MM.1S (cell line): Measurements from ENCODE around the gene ITCH.
"Not testable (repeated sequence)": the region's sequence is repeated elsewhere in the genome, so short reads cannot be mapped to it uniquely, and the experiment has no call there.

Experiments used
- DNase-seq: peaks from one replicate; pipeline ENCODE4 v3.0.0-alpha.2; 2015
- H2AFZ ChIP-seq: fragments of 300-600 bp; sonication (generic); 2 replicates; pipeline ENCODE4 v1.6.0; 2016; ENCODE audit warnings: antibody characterized with exemption, low read length
- H3F3A ChIP-seq: fragments of 300-600 bp; sonication (generic); 2 replicates; pipeline ENCODE4 v1.6.1; 2016; ENCODE audit warnings: mild to moderate bottlenecking, antibody characterized with exemption, low read length, moderate library complexity, mixed read lengths; ENCODE audit not compliant: insufficient read depth
- H3K27ac ChIP-seq: fragments of 300-600 bp; sonication (generic); 2 replicates; pipeline ENCODE4 v1.5.1; 2016; ENCODE audit warnings: mild to moderate bottlenecking, low read length
- H3K27me3 ChIP-seq: fragments of 300-600 bp; sonication (generic); replicated peaks from 2 replicates; pipeline ENCODE4 v1.6.0; 2016; ENCODE audit warnings: low read length; ENCODE audit not compliant: insufficient read depth
- H3K36me3 ChIP-seq: fragments of 300-600 bp; sonication (generic); replicated peaks from 2 replicates; pipeline ENCODE4 v1.6.1; 2016; ENCODE audit warnings: mild to moderate bottlenecking, low read length, mixed read lengths; ENCODE audit not compliant: insufficient read depth
- H3K4me1 ChIP-seq: fragments of 300-600 bp; sonication (generic); 2 replicates; pipeline ENCODE4 v1.6.1; 2016; ENCODE audit warnings: low read length, mixed read lengths
- H3K4me2 ChIP-seq: fragments of 300-600 bp; sonication (generic); 2 replicates; pipeline ENCODE4 v1.6.0; 2016; ENCODE audit warnings: low read depth, low read length
- H3K4me3 ChIP-seq: fragments of 300-600 bp; sonication (generic); 2 replicates; pipeline ENCODE4 v1.5.1; 2016; ENCODE audit warnings: low read length, mixed read lengths
- H3K79me2 ChIP-seq: fragments of 300-600 bp; sonication (generic); 2 replicates; pipeline ENCODE4 v1.6.1; 2016; ENCODE audit warnings: mixed run types, low read length, mixed read lengths
- H3K9ac ChIP-seq: fragments of 300-600 bp; sonication (generic); 2 replicates; pipeline ENCODE4 v1.6.1; 2016; ENCODE audit warnings: low read length, mixed read lengths
- H3K9me2 ChIP-seq: fragments of 300-600 bp; sonication (generic); replicated peaks from 2 replicates; pipeline ENCODE4 v1.6.1; 2016; ENCODE audit warnings: mild to moderate bottlenecking, low read length, mixed read lengths; ENCODE audit not compliant: insufficient read depth
- H3K9me3 ChIP-seq: fragments of 300-600 bp; sonication (generic); replicated peaks from 2 replicates; pipeline ENCODE4 v1.6.1; 2016; ENCODE audit warnings: mild to moderate bottlenecking, low read length, mixed read lengths; ENCODE audit not compliant: insufficient read depth
- H4K20me1 ChIP-seq: fragments of 300-600 bp; sonication (generic); 2 replicates; pipeline ENCODE4 v1.6.1; 2016; ENCODE audit warnings: mild to moderate bottlenecking, low read length, moderate library complexity, mixed read lengths; ENCODE audit not compliant: insufficient read depth
- CTCF ChIP-seq: fragments of 300-600 bp; sonication (generic); IDR thresholded peaks from 2 replicates; pipeline ENCODE4 v1.5.1; 2016; ENCODE audit warnings: antibody characterized with exemption, low read length, mixed read lengths
- EZH2 ChIP-seq: fragments of 300-600 bp; sonication (generic); optimal IDR thresholded peaks from 2 replicates; pipeline ENCODE3; 2017; ENCODE audit warnings: low read depth, mild to moderate bottlenecking, antibody characterized with exemption, low read length, mixed read lengths
- EZH2phosphoT487 ChIP-seq: fragments of 300-600 bp; sonication (generic); IDR thresholded peaks from 2 replicates; pipeline ENCODE4 v1.6.1; 2018; ENCODE audit warnings: antibody characterized with exemption, low read length

Gene ITCH

GRCh38 chr20:34334654-34335407 lies 28.2 kb upstream of the ITCH start:
- Histone ChIP-seq H3K4me2 (no peak overlapping the region), H3K27me3 (no peaks in the 10 kb centered on the region), H3F3A (no peaks in the 10 kb centered on the region), H3K9ac (no peak overlapping the region), H3K79me2 (no peaks in the 10 kb centered on the region), H3K9me3 (no peaks in the 10 kb centered on the region), H3K27ac (no peak overlapping the region), H3K4me3 (no peak overlapping the region), H2AFZ (no peak overlapping the region), H3K9me2 (no peaks in the 10 kb centered on the region), H4K20me1 (no peaks in the 10 kb centered on the region), H3K4me1 (no peaks in the 10 kb centered on the region), H3K36me3 (no peaks in the 10 kb centered on the region)
- no peak for DNase-seq
- no peak for TF ChIP-seq EZH2phosphoT487
- TF ChIP-seq EZH2 = no peak
- no peak for TF ChIP-seq CTCF

GRCh38 chr20:34337544-34337943 lies 25.5 kb upstream of the ITCH start:
- Histone ChIP-seq H3K9ac (no peak overlapping the region), H3K9me3 (no peaks in the 10 kb centered on the region), H3K27me3 (no peaks in the 10 kb centered on the region), H3K4me1 (no peaks in the 10 kb centered on the region), H3K36me3 (no peaks in the 10 kb centered on the region), H3K4me2 (no peak overlapping the region), H4K20me1 (no peaks in the 10 kb centered on the region), H3K79me2 (no peaks in the 10 kb centered on the region), H2AFZ (no peak overlapping the region), H3K4me3 (no peak overlapping the region), H3K27ac (no peak overlapping the region), H3K9me2 (no peaks in the 10 kb centered on the region), H3F3A (no peaks in the 10 kb centered on the region)
- DNase-seq = no peak
- no peak for TF ChIP-seq CTCF
- no peak for TF ChIP-seq EZH2phosphoT487
- no peak for TF ChIP-seq EZH2

- Histone ChIP-seq H3K4me3 (peak overlapping the region; percentile 55), H3K36me3 (no peaks in the 10 kb centered on the region), H3K4me2 (peak overlapping the region; percentile 26; the same call in 1 of the 2 replicates), H3K4me1 (no peaks in the 10 kb centered on the region), H3K9ac (peak overlapping the region; percentile 44; the same call in 1 of the 2 replicates), H3F3A (no peaks in the 10 kb centered on the region), H3K9me3 (no peaks in the 10 kb centered on the region), H3K27me3 (no peaks in the 10 kb centered on the region), H3K9me2 (no peaks in the 10 kb centered on the region), H3K27ac (peak overlapping the region; percentile 70), H2AFZ (peak overlapping the region; percentile 65), H4K20me1 (no peaks in the 10 kb centered on the region), H3K79me2 (no peaks in the 10 kb centered on the region)
- TF ChIP-seq CTCF (no peak), EZH2phosphoT487 (no peak), EZH2 (no peak)
- DNase-seq = peak; percentile 66
Measured at GRCh38 chr20:34337982-34338726, 24.9 kb upstream of the ITCH start.

- not testable (repeated sequence) for H3K27ac ChIP-seq, H3F3A ChIP-seq, H3K4me3 ChIP-seq, H3K79me2 ChIP-seq, H3K9ac ChIP-seq, H3K9me2 ChIP-seq, H3K36me3 ChIP-seq, H2AFZ ChIP-seq, H3K4me1 ChIP-seq, DNase-seq, H4K20me1 ChIP-seq, H3K27me3 ChIP-seq, H3K9me3 ChIP-seq, H3K4me2 ChIP-seq
Measured at GRCh38 chr20:34340726-34341125, 22.3 kb upstream of the ITCH start.

- H3F3A ChIP-seq, H4K20me1 ChIP-seq, H3K4me2 ChIP-seq, DNase-seq, H3K79me2 ChIP-seq, H3K36me3 ChIP-seq, H2AFZ ChIP-seq, H3K4me3 ChIP-seq, H3K9ac ChIP-seq, H3K4me1 ChIP-seq, H3K9me3 ChIP-seq, H3K27ac ChIP-seq, H3K9me2 ChIP-seq, H3K27me3 ChIP-seq: not testable (repeated sequence)
Measured at GRCh38 chr20:34341199-34341598, 21.9 kb upstream of the ITCH start.
